ENCODE data around the gene LUZP1. TPM values are rescaled to one million over a fixed set of nuclear protein-coding genes. Genes with fewer than 3 reads are reported as not detected.

LUZP1 gene
- polyA plus RNA-seq, 1 donor, result 37.1 TPM

GRCh38 chr1:23156940-23157339 lies 11.7 kb downstream of the LUZP1 start:
- DNase-seq, result no peak

GRCh38 chr1:23152966-23153684 lies 15.5 kb downstream of the LUZP1 start:
- DNase-seq, result no peak

- DNase-seq, result no peak
These were observed 17.9 kb downstream of the LUZP1 start for GRCh38 chr1:23150742-23151141.

GRCh38 chr1:23150125-23150524 lies 18.5 kb downstream of the LUZP1 start:
- no peak for DNase-seq

GRCh38 chr1:23149114-23149513 lies 19.5 kb downstream of the LUZP1 start:
- DNase-seq, result no peak

- DNase-seq, result no peak
These were observed 20.6 kb downstream of the LUZP1 start for GRCh38 chr1:23148084-23148483.

- DNase-seq, result no peak
These were observed 27.6 kb downstream of the LUZP1 start for GRCh38 chr1:23140940-23141596.

- no peak for DNase-seq
These were observed 33.4 kb downstream of the LUZP1 start for GRCh38 chr1:23135268-23135667.

GRCh38 chr1:23134055-23134454 lies 34.6 kb downstream of the LUZP1 start:
- DNase-seq, result no peak

- DNase-seq, result no peak
These were observed 35.1 kb downstream of the LUZP1 start for GRCh38 chr1:23133587-23133986.

GRCh38 chr1:23132033-23132432 lies 36.6 kb downstream of the LUZP1 start:
- DNase-seq, result no peak

- no peak for DNase-seq
These were observed 38.8 kb downstream of the LUZP1 start for GRCh38 chr1:23129846-23130245.

GRCh38 chr1:23126801-23127200 lies 41.9 kb downstream of the LUZP1 start:
- no peak for DNase-seq

- no peak for DNase-seq
These were observed 42.5 kb downstream of the LUZP1 start for GRCh38 chr1:23126200-23126599.

GRCh38 chr1:23125489-23125888 lies 43.2 kb downstream of the LUZP1 start:
- no peak for DNase-seq

GRCh38 chr1:23124259-23125026 lies 44.2 kb downstream of the LUZP1 start:
- no peak for DNase-seq

- no peak for DNase-seq
These were observed 45.1 kb downstream of the LUZP1 start for GRCh38 chr1:23123528-23123927.

GRCh38 chr1:23122796-23123195 lies 45.9 kb downstream of the LUZP1 start:
- no peak for DNase-seq

GRCh38 chr1:23122023-23122748 lies 46.5 kb downstream of the LUZP1 start:
- peak; percentile 40 for DNase-seq

- no peak for DNase-seq
These were observed 48.3 kb downstream of the LUZP1 start for GRCh38 chr1:23120383-23120782.

- no peak for DNase-seq
These were observed 49.5 kb downstream of the LUZP1 start for GRCh38 chr1:23118957-23119792.

GRCh38 chr1:23118407-23118806 lies 50.2 kb downstream of the LUZP1 start:
- no peak for DNase-seq
